K562 (cell line): ENCODE results near the gene NME7. TPM values are rescaled to one million over a fixed set of nuclear protein-coding genes. Genes with fewer than 3 reads are reported as not detected.
A peak's percentile ranks its signal among the peaks of the same experiment; 100 is the strongest.

Source experiments
- DDX20 ChIP-seq: fragments of 450-650 bp; IDR thresholded peaks from 2 replicates; pipeline ENCODE4 v1.6.1; 2016; ENCODE audit warnings: missing genetic modification characterization, low read depth, mild to moderate bottlenecking, missing compliant biosample characterization, moderate library complexity
- E2F3 ChIP-seq: fragments of 250-450 bp; sonication (Bioruptor Pico); IDR thresholded peaks from 2 replicates; pipeline ENCODE4 v1.4.0; 2020; ENCODE audit warnings: mild to moderate bottlenecking
- EP400 ChIP-seq: fragments of 450-650 bp; IDR thresholded peaks from 2 replicates; pipeline ENCODE4 v1.6.1; 2017; ENCODE audit warnings: antibody characterized with exemption, mild to moderate bottlenecking, moderate library complexity
- HMG20A ChIP-seq: fragments of 450-650 bp; formaldehyde crosslinking; conservative IDR thresholded peaks from 2 replicates; pipeline ENCODE4 v1.4.0; 2020; ENCODE audit warnings: mild to moderate bottlenecking, mixed read lengths
- HMG20B ChIP-seq: fragments of 250-450 bp; sonication (Bioruptor Pico); IDR thresholded peaks from 2 replicates; pipeline ENCODE4 v1.5.0; 2021; ENCODE audit warnings: mild to moderate bottlenecking
- MCM2 ChIP-seq: fragments of 450-650 bp; IDR thresholded peaks from 2 replicates; pipeline ENCODE4 v1.6.1; 2017; ENCODE audit warnings: low read depth, mild to moderate bottlenecking
- NCOA4 ChIP-seq: fragments of 450-650 bp; IDR thresholded peaks from 2 replicates; pipeline ENCODE4 v1.6.1; 2018; ENCODE audit warnings: mild to moderate bottlenecking; ENCODE audit not compliant: partially characterized antibody
- POLR2H ChIP-seq: IDR thresholded peaks from 2 replicates; pipeline ENCODE4 v1.6.1; 2016; ENCODE audit warnings: missing genetic modification characterization, low read depth, mild to moderate bottlenecking, control low read depth, missing compliant biosample characterization, moderate library complexity
- RFX1 ChIP-seq: fragments of 450-650 bp; IDR thresholded peaks from 2 replicates; pipeline ENCODE4 v1.6.1; 2016; ENCODE audit warnings: mild to moderate bottlenecking, moderate library complexity
- RFX7 ChIP-seq: fragments of 250-450 bp; sonication (Bioruptor Pico); IDR thresholded peaks from 2 replicates; pipeline ENCODE4 v1.5.1; 2021; ENCODE audit warnings: mild to moderate bottlenecking
- RNF2 ChIP-seq: sonication (generic); IDR thresholded peaks from 2 replicates; pipeline ENCODE4 v1.6.1; 2016
- SRSF3 ChIP-seq: fragments of 200-400 bp; formaldehyde crosslinking; IDR thresholded peaks from 2 replicates; pipeline ENCODE4 v1.6.1; 2016; ENCODE audit warnings: mild to moderate bottlenecking, low read length, moderate library complexity; ENCODE audit not compliant: insufficient read depth
- TFAM ChIP-seq: fragments of 250-450 bp; sonication (Bioruptor Pico); conservative IDR thresholded peaks from 2 replicates; pipeline ENCODE4 v1.5.0; 2021; ENCODE audit warnings: mild to moderate bottlenecking, moderate library complexity
- ZNF134 ChIP-seq: fragments of 250-450 bp; sonication (Bioruptor Pico); conservative IDR thresholded peaks from 2 replicates; pipeline ENCODE4 v1.4.0; 2020
- ZNF583 ChIP-seq: fragments of 250-450 bp; sonication (Bioruptor Pico); IDR thresholded peaks from 2 replicates; pipeline ENCODE4 v1.4.0; 2020
- polyA plus RNA-seq, 8 experiments: library from polyadenylated mRNA; depleted of rRNA in 4 of 8; stranded (reverse) in 5 of 8; unstranded in 3 of 8; fragments of >200 nt; fragmentation: Nextera tagmentation in 2 of 8; fragmentation: Illumina TruSeq in 1 of 8; extraction: Ambion mirVana in 2 of 8; extraction: Trizol in 1 of 8; gene quantifications; 2 replicates each; pipeline versions ENCODE4 v1.2.1 to v1.2.3, GENCODE V29; 2011 to 2014; ENCODE audit warnings: inconsistent platforms in 1 of 8, missing spikeins in 1 of 8
- total RNA-seq, 7 experiments: library from RNA; depleted of rRNA in 6 of 7; stranded (reverse); fragments of >200 nt in 6 of 7; fragmentation: Illumina TruSeq in 2 of 7; extraction: Trizol in 2 of 7; gene quantifications; 2 replicates each; pipeline versions ENCODE4 v1.2.1 to v1.2.3, GENCODE V29; 2011 to 2021; ENCODE audit warnings: low replicate concordance in 1 of 7
- TF ChIP-seq, protein P1 (sequence below): fragments of 450-650 bp; conservative IDR thresholded peaks from 2 replicates; pipeline ENCODE4 v1.6.1; 2016; ENCODE audit warnings: missing genetic modification characterization, low read depth, mild to moderate bottlenecking, control low read depth, missing compliant biosample characterization
- TF ChIP-seq, protein P2 (sequence below): fragments of 250-450 bp; sonication (Bioruptor Pico); IDR thresholded peaks from 2 replicates; pipeline ENCODE4 v1.4.0; 2020; ENCODE audit warnings: mild to moderate bottlenecking, moderate library complexity, borderline replicate concordance
- TF ChIP-seq, protein P3 (sequence below): fragments of 450-650 bp; IDR thresholded peaks from 2 replicates; pipeline ENCODE4 v1.7.0; 2016; ENCODE audit warnings: borderline replicate concordance
- TF ChIP-seq, protein P4 (sequence below), 2 experiments: IDR thresholded peaks in 1 of 2; conservative IDR thresholded peaks in 1 of 2; 2 replicates each; pipeline ENCODE4 v1.6.1; 2016; ENCODE audit warnings: low read depth in 2 of 2, mild to moderate bottlenecking in 1 of 2, missing compliant biosample characterization in 1 of 2, missing genetic modification characterization in 1 of 2, moderate library complexity in 1 of 2

NME7 gene
- total and polyA plus RNA-seq, 9 of the 15 experiments (the other 6 are each of a cell fraction or from before 2014, with no cell fraction given): 7.9 to 43.2 (median 23.9) TPM

DNA sequence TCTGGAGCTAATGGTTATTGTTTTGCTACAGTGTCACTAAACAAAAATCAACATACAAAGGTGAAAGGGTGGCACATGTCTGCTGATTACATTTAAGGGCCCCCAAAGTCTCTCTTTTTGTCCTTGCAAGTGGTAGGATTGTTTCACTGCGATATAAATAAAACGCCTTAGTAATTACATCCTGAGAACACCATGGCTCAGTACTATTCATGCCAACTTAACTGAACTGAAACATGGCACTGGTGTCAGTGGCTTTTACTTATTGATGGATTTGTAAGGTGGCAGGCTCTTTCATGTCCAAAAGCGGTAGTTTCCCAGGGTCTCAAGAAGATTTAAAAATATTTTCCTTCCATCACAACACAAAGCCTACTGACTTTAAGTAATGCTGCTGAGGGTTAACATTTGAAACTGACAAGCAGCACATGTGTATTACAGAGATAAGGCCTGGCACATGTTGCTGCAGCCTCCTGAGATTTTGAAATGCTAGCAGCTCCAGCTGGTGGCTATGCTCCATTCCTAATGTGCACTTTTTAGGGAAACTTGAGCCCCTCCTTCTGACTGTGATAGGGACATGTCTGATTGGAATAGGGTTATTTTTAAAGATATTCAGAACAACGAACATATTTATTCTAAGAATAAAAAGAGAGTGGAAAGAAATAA lies 174.3 kb downstream of the NME7 start (continued):
- TF ChIP-seq, protein P1, sequence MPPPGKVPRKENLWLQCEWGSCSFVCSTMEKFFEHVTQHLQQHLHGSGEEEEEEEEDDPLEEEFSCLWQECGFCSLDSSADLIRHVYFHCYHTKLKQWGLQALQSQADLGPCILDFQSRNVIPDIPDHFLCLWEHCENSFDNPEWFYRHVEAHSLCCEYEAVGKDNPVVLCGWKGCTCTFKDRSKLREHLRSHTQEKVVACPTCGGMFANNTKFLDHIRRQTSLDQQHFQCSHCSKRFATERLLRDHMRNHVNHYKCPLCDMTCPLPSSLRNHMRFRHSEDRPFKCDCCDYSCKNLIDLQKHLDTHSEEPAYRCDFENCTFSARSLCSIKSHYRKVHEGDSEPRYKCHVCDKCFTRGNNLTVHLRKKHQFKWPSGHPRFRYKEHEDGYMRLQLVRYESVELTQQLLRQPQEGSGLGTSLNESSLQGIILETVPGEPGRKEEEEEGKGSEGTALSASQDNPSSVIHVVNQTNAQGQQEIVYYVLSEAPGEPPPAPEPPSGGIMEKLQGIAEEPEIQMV (tag): no peak
- TF ChIP-seq MCM2 (no peak), HMG20A (CRISPR knock-in tag) (no peak), ZNF583 (CRISPR knock-in tag) (no peak), TFAM (CRISPR knock-in tag) (no peak), RFX1 (no peak), ZNF134 (CRISPR knock-in tag) (peak; percentile 65; the same call in 1 of the 2 replicates), NCOA4 (no peak), RNF2 (no peak), HMG20B (CRISPR knock-in tag) (no peak), EP400 (0 out of 2 replicates have a peak, but pooled peaks have one; percentile 37), SRSF3 (no peak), POLR2H (tag) (no peak), E2F3 (CRISPR knock-in tag) (no peak), RFX7 (CRISPR knock-in tag) (no peak), DDX20 (tag) (no peak)
- TF ChIP-seq, protein P2, sequence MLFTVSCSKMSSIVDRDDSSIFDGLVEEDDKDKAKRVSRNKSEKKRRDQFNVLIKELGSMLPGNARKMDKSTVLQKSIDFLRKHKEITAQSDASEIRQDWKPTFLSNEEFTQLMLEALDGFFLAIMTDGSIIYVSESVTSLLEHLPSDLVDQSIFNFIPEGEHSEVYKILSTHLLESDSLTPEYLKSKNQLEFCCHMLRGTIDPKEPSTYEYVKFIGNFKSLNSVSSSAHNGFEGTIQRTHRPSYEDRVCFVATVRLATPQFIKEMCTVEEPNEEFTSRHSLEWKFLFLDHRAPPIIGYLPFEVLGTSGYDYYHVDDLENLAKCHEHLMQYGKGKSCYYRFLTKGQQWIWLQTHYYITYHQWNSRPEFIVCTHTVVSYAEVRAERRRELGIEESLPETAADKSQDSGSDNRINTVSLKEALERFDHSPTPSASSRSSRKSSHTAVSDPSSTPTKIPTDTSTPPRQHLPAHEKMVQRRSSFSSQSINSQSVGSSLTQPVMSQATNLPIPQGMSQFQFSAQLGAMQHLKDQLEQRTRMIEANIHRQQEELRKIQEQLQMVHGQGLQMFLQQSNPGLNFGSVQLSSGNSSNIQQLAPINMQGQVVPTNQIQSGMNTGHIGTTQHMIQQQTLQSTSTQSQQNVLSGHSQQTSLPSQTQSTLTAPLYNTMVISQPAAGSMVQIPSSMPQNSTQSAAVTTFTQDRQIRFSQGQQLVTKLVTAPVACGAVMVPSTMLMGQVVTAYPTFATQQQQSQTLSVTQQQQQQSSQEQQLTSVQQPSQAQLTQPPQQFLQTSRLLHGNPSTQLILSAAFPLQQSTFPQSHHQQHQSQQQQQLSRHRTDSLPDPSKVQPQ (CRISPR knock-in tag): no peak
- TF ChIP-seq, protein P3, sequence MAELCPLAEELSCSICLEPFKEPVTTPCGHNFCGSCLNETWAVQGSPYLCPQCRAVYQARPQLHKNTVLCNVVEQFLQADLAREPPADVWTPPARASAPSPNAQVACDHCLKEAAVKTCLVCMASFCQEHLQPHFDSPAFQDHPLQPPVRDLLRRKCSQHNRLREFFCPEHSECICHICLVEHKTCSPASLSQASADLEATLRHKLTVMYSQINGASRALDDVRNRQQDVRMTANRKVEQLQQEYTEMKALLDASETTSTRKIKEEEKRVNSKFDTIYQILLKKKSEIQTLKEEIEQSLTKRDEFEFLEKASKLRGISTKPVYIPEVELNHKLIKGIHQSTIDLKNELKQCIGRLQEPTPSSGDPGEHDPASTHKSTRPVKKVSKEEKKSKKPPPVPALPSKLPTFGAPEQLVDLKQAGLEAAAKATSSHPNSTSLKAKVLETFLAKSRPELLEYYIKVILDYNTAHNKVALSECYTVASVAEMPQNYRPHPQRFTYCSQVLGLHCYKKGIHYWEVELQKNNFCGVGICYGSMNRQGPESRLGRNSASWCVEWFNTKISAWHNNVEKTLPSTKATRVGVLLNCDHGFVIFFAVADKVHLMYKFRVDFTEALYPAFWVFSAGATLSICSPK: no peak
- TF ChIP-seq, protein P4, sequence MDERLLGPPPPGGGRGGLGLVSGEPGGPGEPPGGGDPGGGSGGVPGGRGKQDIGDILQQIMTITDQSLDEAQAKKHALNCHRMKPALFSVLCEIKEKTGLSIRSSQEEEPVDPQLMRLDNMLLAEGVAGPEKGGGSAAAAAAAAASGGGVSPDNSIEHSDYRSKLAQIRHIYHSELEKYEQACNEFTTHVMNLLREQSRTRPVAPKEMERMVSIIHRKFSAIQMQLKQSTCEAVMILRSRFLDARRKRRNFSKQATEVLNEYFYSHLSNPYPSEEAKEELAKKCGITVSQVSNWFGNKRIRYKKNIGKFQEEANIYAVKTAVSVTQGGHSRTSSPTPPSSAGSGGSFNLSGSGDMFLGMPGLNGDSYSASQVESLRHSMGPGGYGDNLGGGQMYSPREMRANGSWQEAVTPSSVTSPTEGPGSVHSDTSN (CRISPR knock-in tag; IDR thresholded peaks at IDR 0.05; ENCODE audit: low read depth): no peak
- TF ChIP-seq, protein P4 (tag; conservative IDR thresholded peaks at IDR 0.05; ENCODE audit: low read depth): peak; percentile 72
